Activated CD4-positive, alpha-beta T cell treated with anti-CD3 and anti-CD28 coated beads for 1 hour (primary cell): ENCODE measurements around the gene CYB5R2.
"Not testable (repeated sequence)": the region's sequence is repeated elsewhere in the genome, so short reads cannot be mapped to it uniquely, and the experiment has no call there.

Experiments used
- DNase-seq: peaks from one replicate; pipeline ENCODE4 v3.0.0-alpha.2; 2020

Gene CYB5R2

GRCh38 chr11:7668464-7668863 lies 4.8 kb downstream of the CYB5R2 start:
- DNase-seq: no peak

- DNase-seq: no peak
Observed at GRCh38 chr11:7667460-7667859, 5.8 kb downstream of the CYB5R2 start.

- no peak for DNase-seq
Observed at GRCh38 chr11:7666292-7666866, 6.9 kb downstream of the CYB5R2 start.

- DNase-seq: peak; percentile 56
Observed at GRCh38 chr11:7665473-7666291, 7.6 kb downstream of the CYB5R2 start.

GRCh38 chr11:7664867-7665266 lies 8.4 kb downstream of the CYB5R2 start:
- no peak for DNase-seq

- DNase-seq: not testable (repeated sequence)
Observed at GRCh38 chr11:7663531-7663930, 9.8 kb downstream of the CYB5R2 start.

- DNase-seq: no peak
Observed at GRCh38 chr11:7657306-7658025, 15.8 kb downstream of the CYB5R2 start.

GRCh38 chr11:7656704-7657103 lies 16.6 kb downstream of the CYB5R2 start:
- DNase-seq: no peak

- no peak for DNase-seq
Observed at GRCh38 chr11:7655253-7656217, 17.8 kb downstream of the CYB5R2 start.

GRCh38 chr11:7654195-7654705 lies 19.1 kb downstream of the CYB5R2 start:
- DNase-seq: no peak

- DNase-seq: no peak
Observed at GRCh38 chr11:7651700-7652099, 21.6 kb downstream of the CYB5R2 start.

GRCh38 chr11:7651140-7651551 lies 22.2 kb downstream of the CYB5R2 start:
- no peak for DNase-seq

- DNase-seq: no peak
Observed at GRCh38 chr11:7648264-7648663, 25.0 kb downstream of the CYB5R2 start.

- DNase-seq: no peak
Observed at GRCh38 chr11:7646866-7647265, 26.4 kb downstream of the CYB5R2 start.

- no peak for DNase-seq
Observed at GRCh38 chr11:7645206-7645605, 28.1 kb downstream of the CYB5R2 start.

GRCh38 chr11:7643314-7643713 lies 30.0 kb downstream of the CYB5R2 start:
- DNase-seq: no peak

- no peak for DNase-seq
Observed at GRCh38 chr11:7642747-7643146, 30.6 kb downstream of the CYB5R2 start.

- no peak for DNase-seq
Observed at GRCh38 chr11:7640816-7641215, 32.5 kb downstream of the CYB5R2 start.

GRCh38 chr11:7639643-7640025 lies 33.7 kb downstream of the CYB5R2 start:
- no peak for DNase-seq

- DNase-seq: no peak
Observed at GRCh38 chr11:7638710-7639642, 34.3 kb downstream of the CYB5R2 start.

- DNase-seq: no peak
Observed at GRCh38 chr11:7637447-7638157, 35.7 kb downstream of the CYB5R2 start.
